Heart left ventricle (tissue), 13 donors: Measurements from ENCODE around the gene HOXC11.

Experiments
- POLR2A ChIP-seq, 2 donors: fragments of 450-650 bp; IDR thresholded peaks; one replicate each; pipeline ENCODE4 v1.6.1; 2017; ENCODE audit warnings: antibody characterized with exemption in 2 of 2, mild to moderate bottlenecking in 2 of 2, moderate library complexity in 2 of 2
- TF ChIP-seq, protein P1 (sequence below), 12 donors: fragments of 200-600 bp; sonication (generic) in 4 of 12; IDR thresholded peaks; one replicate each; pipeline versions ENCODE4 v1.5.0 to v1.8.0; 2018 to 2022; ENCODE audit warnings: antibody characterized with exemption in 12 of 12, mild to moderate bottlenecking in 5 of 12
- donor health status: ischemic (EF 13 %, LVEDD 7.1; RV severe dilation, severe dysfunction).
- donor health status: DM: no; HTN: yes; CAD: no.
- donor health status: DM: no; HTN: no; CAD: no.
- donor health status: ischemic (EF 25% LVEDD 6.9; RV normal size, moderate dysfunction).
- donor health status: ischemic (EF 25% LVEDD 5.7; RV mildly dilated, moderate dysfunction).
- donor health status: ischemic (EF 35%, LVEDD 5.7; RV mildly dilated, moderate dysfunction).
- donor health status: nonischemic (EF 11% LVEDD 7.7; RV severe dilation, severe dysfunction).
- donor health status: DM: yes; HTN: yes; CAD: no.
- donor health status: PGD.
- donor health status: ischemic (EF 29% LVEDD 5.4; RV normal size, mild dysfunction).
- donor health status: nonischemic (EF 23%, LVEDD 6.1; RV moderate dilation, normal function).

DNA sequence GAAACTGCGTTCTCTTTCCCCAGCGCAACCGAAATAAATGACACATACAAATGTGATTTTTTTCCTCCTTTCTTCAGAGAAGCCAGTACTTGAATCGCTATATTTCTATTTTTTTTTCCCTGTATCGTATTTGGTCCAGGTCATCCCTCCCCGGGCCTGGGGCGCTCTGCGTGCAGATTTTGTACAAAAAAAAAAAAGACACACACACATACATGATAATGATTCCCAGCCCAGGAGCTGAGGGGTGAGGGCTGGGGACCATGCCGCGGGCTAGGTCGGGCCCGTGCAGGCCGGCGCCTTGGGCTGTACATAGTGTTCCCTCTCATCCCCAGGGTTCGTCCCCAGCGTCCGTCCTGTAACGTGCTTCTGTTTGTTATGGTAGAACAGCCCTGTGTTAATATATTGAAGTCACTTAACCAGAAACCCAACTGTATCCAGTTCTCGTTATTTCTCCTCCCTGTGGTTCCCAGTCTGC, 30.0 kb downstream of the HOXC11 start:
- TF ChIP-seq, protein P1, sequence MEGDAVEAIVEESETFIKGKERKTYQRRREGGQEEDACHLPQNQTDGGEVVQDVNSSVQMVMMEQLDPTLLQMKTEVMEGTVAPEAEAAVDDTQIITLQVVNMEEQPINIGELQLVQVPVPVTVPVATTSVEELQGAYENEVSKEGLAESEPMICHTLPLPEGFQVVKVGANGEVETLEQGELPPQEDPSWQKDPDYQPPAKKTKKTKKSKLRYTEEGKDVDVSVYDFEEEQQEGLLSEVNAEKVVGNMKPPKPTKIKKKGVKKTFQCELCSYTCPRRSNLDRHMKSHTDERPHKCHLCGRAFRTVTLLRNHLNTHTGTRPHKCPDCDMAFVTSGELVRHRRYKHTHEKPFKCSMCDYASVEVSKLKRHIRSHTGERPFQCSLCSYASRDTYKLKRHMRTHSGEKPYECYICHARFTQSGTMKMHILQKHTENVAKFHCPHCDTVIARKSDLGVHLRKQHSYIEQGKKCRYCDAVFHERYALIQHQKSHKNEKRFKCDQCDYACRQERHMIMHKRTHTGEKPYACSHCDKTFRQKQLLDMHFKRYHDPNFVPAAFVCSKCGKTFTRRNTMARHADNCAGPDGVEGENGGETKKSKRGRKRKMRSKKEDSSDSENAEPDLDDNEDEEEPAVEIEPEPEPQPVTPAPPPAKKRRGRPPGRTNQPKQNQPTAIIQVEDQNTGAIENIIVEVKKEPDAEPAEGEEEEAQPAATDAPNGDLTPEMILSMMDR (IDR thresholded peaks at IDR 0.05), result no peak
- no peak for TF ChIP-seq POLR2A (IDR thresholded peaks at IDR 0.05)
